Measurements from ENCODE around the gene HSH2D.
"Not testable (repeated sequence)": the region's sequence is repeated elsewhere in the genome, so short reads cannot be mapped to it uniquely, and the experiment has no call there.

HSH2D gene

GRCh38 chr19:16143399-16144215 is at the start of gene HSH2D:
TSS of gene HSH2D (plus strand) at chr19:16143685. CDS start at chr19:16148751, 5,066 bp downstream.
- peak; percentile 47 to 72 for DNase-seq (ENCODE audit: extremely low read depth in 1 of 2, low read depth in 1 of 2)

- DNase-seq (ENCODE audit: extremely low read depth in 1 of 2, low read depth in 1 of 2) = no peak
Observed at GRCh38 chr19:16094360-16095070, 49.0 kb upstream of the HSH2D start.

GRCh38 chr19:16095071-16095571 is 48.4 kb upstream of the HSH2D start:
- peak; percentile 31 to 69 for DNase-seq (ENCODE audit: extremely low read depth in 1 of 2, low read depth in 1 of 2)

GRCh38 chr19:16096280-16096855 is 47.1 kb upstream of the HSH2D start:
- DNase-seq (ENCODE audit: extremely low read depth in 1 of 2, low read depth in 1 of 2) = no peak

- no peak for DNase-seq (ENCODE audit: extremely low read depth in 1 of 2, low read depth in 1 of 2)
Observed at GRCh38 chr19:16098416-16098768, 45.1 kb upstream of the HSH2D start.

GRCh38 chr19:16098821-16099220 is 44.7 kb upstream of the HSH2D start:
- DNase-seq (ENCODE audit: extremely low read depth in 1 of 2, low read depth in 1 of 2) = no peak

GRCh38 chr19:16099314-16099965 is 44.0 kb upstream of the HSH2D start:
- not testable (repeated sequence) for DNase-seq (ENCODE audit: extremely low read depth in 1 of 2, low read depth in 1 of 2)

- no peak for DNase-seq (ENCODE audit: extremely low read depth in 1 of 2, low read depth in 1 of 2)
Observed at GRCh38 chr19:16100524-16100923, 43.0 kb upstream of the HSH2D start.

GRCh38 chr19:16104722-16105121 is 38.8 kb upstream of the HSH2D start:
- DNase-seq (ENCODE audit: extremely low read depth in 1 of 2, low read depth in 1 of 2) = no peak

GRCh38 chr19:16106121-16106520 is 37.4 kb upstream of the HSH2D start:
- DNase-seq (ENCODE audit: extremely low read depth in 1 of 2, low read depth in 1 of 2) = no peak

GRCh38 chr19:16111160-16111908 is 32.2 kb upstream of the HSH2D start, which contains the start of gene RAB8A:
TSS of gene RAB8A (plus strand) at chr19:16111889. CDS start at chr19:16111902, 13 bp downstream.
- peak; percentile 96 to 99 for DNase-seq (ENCODE audit: extremely low read depth in 1 of 2, low read depth in 1 of 2)

GRCh38 chr19:16111909-16112752 is 31.4 kb upstream of the HSH2D start:
- DNase-seq (ENCODE audit: extremely low read depth in 1 of 2, low read depth in 1 of 2) = no peak

- DNase-seq (ENCODE audit: extremely low read depth in 1 of 2, low read depth in 1 of 2) = no peak
Observed at GRCh38 chr19:16112778-16113177, 30.7 kb upstream of the HSH2D start.

- DNase-seq (ENCODE audit: extremely low read depth in 1 of 2, low read depth in 1 of 2) = no peak
Observed at GRCh38 chr19:16113727-16114126, 29.8 kb upstream of the HSH2D start.

- no peak for DNase-seq (ENCODE audit: extremely low read depth in 1 of 2, low read depth in 1 of 2)
Observed at GRCh38 chr19:16115301-16116039, 28.0 kb upstream of the HSH2D start.

- DNase-seq (ENCODE audit: extremely low read depth in 1 of 2, low read depth in 1 of 2) = no peak
Observed at GRCh38 chr19:16116067-16116466, 27.4 kb upstream of the HSH2D start.

- DNase-seq (ENCODE audit: extremely low read depth in 1 of 2, low read depth in 1 of 2) = no peak
Observed at GRCh38 chr19:16117594-16118033, 25.9 kb upstream of the HSH2D start.

GRCh38 chr19:16118489-16119033 is 24.9 kb upstream of the HSH2D start:
- peak; percentile 39 to 57 for DNase-seq (ENCODE audit: extremely low read depth in 1 of 2, low read depth in 1 of 2)
